Trophoblast cell (in vitro differentiated cells and primary cell): Measurements from ENCODE around the gene SYDE1.

Source experiments
- DNase-seq, 2 donors: peaks; one replicate each; pipeline ENCODE4 v3.0.0-alpha.2; 2016
- H2AFZ ChIP-seq: 2 replicates; pipeline ENCODE4 v1.6.1; 2013; ENCODE audit warnings: low read length, moderate library complexity, mild to moderate bottlenecking; ENCODE audit not compliant: insufficient read depth, poor library complexity
- H2AK5ac ChIP-seq: 2 replicates; pipeline ENCODE4 v1.6.1; 2013; ENCODE audit warnings: mild to moderate bottlenecking, low read length
- H2BK120ac ChIP-seq: 2 replicates; pipeline ENCODE4 v1.6.1; 2013; ENCODE audit warnings: low read length, mild to moderate bottlenecking, moderate library complexity; ENCODE audit not compliant: insufficient read depth, poor library complexity
- H2BK12ac ChIP-seq: 2 replicates; pipeline ENCODE4 v1.6.1; 2013; ENCODE audit warnings: mild to moderate bottlenecking, low read length, moderate library complexity
- H2BK5ac ChIP-seq: 2 replicates; pipeline ENCODE4 v1.6.1; 2013; ENCODE audit warnings: low read length, low read depth, moderate library complexity, mild to moderate bottlenecking; ENCODE audit not compliant: poor library complexity
- H3K14ac ChIP-seq: 2 replicates; pipeline ENCODE4 v1.6.1; 2013; ENCODE audit warnings: mild to moderate bottlenecking, low read length
- H3K18ac ChIP-seq: 2 replicates; pipeline ENCODE4 v1.6.1; 2013; ENCODE audit warnings: mild to moderate bottlenecking, low read length
- H3K23ac ChIP-seq: 2 replicates; pipeline ENCODE4 v1.6.1; 2013; ENCODE audit warnings: low read length
- H3K27ac ChIP-seq: 2 replicates; pipeline ENCODE4 v1.5.1; 2013; ENCODE audit warnings: low read depth, mild to moderate bottlenecking, inconsistent platforms, low read length, moderate library complexity
- H3K27me3 ChIP-seq: 2 replicates; pipeline ENCODE4 v1.6.1; 2013; ENCODE audit warnings: inconsistent platforms, mild to moderate bottlenecking, low read length, moderate library complexity; ENCODE audit not compliant: insufficient read depth
- H3K36me3 ChIP-seq, 2 experiments: 1 replicate in 1 of 2; 2 replicates in 1 of 2; pipeline ENCODE4 v1.6.1; 2013; ENCODE audit warnings: low read length in 2 of 2, mild to moderate bottlenecking in 2 of 2, moderate library complexity in 1 of 2; ENCODE audit not compliant: insufficient read depth in 2 of 2, control insufficient read depth in 1 of 2
- H3K4ac ChIP-seq: 2 replicates; pipeline ENCODE4 v1.6.1; 2013; ENCODE audit warnings: low read depth, mild to moderate bottlenecking, low read length, moderate library complexity
- H3K4me1 ChIP-seq, 2 experiments: 1 replicate in 1 of 2; 2 replicates in 1 of 2; pipeline ENCODE4 v1.6.1; 2013; ENCODE audit warnings: low read length in 2 of 2, mild to moderate bottlenecking in 2 of 2, moderate library complexity in 1 of 2; ENCODE audit not compliant: insufficient read depth in 2 of 2, control insufficient read depth in 1 of 2
- H3K4me2 ChIP-seq: 2 replicates; pipeline ENCODE4 v1.6.1; 2013; ENCODE audit warnings: inconsistent platforms, mild to moderate bottlenecking, low read length, moderate library complexity
- H3K4me3 ChIP-seq: 2 replicates; pipeline ENCODE4 v1.5.1; 2013; ENCODE audit warnings: mild to moderate bottlenecking, low read depth, low read length, inconsistent platforms
- H3K79me1 ChIP-seq: one replicate; pipeline ENCODE4 v1.6.1; 2013; ENCODE audit warnings: low read length
- H3K79me2 ChIP-seq: 2 replicates; pipeline ENCODE4 v1.6.1; 2013; ENCODE audit warnings: low read length, mild to moderate bottlenecking; ENCODE audit not compliant: control insufficient read depth, insufficient read depth, poor library complexity
- H3K9ac ChIP-seq: 2 replicates; pipeline ENCODE4 v1.6.1; 2013; ENCODE audit warnings: mild to moderate bottlenecking, low read length
- H3K9me3 ChIP-seq: 2 replicates; pipeline ENCODE4 v1.6.1; 2013; ENCODE audit warnings: low read depth, mild to moderate bottlenecking, control low read depth, inconsistent platforms, low read length; ENCODE audit not compliant: insufficient read depth
- H4K12ac ChIP-seq: 2 replicates; pipeline ENCODE4 v1.6.1; 2013; ENCODE audit warnings: low read depth, mild to moderate bottlenecking, low read length, moderate library complexity
- H4K8ac ChIP-seq: 2 replicates; pipeline ENCODE4 v1.6.1; 2013; ENCODE audit warnings: low read depth, mild to moderate bottlenecking, low read length, moderate library complexity
- H4K91ac ChIP-seq: one replicate; pipeline ENCODE4 v1.6.1; 2013; ENCODE audit warnings: low read depth, mild to moderate bottlenecking, low read length, moderate library complexity
- WGBS: extraction: QIAGEN DNeasy Blood & Tissue Kit; methylation state at CpG from one replicate; pipeline ENCODE4 v1.1.7; 2013; ENCODE audit warnings: missing lambda C conversion rate; ENCODE audit not compliant: insufficient read length, insufficient coverage; ENCODE audit errors: extremely low coverage; 5-methylcytosine and 5-hydroxymethylcytosine counted together

SYDE1 gene

GRCh38 chr19:15081911-15082310, 25.3 kb upstream of the SYDE1 start, which contains the start of gene OR1I1:
Gene OR1I1, plus strand, starts transcription at chr19:15082211. Its CDS starts 4,855 bp downstream, at chr19:15087066.
- WGBS = no CpG with 5 or more reads among the region's 6 CpGs
- no peaks in the 10 kb centered on the region for H3K79me1 ChIP-seq
- no peaks in the 10 kb centered on the region for H3K9me3 ChIP-seq
- H2AFZ ChIP-seq = no peak within 1 kb of the TSS
- no peak within 1 kb of the TSS for H4K91ac ChIP-seq
- H2BK12ac ChIP-seq = no peak within 1 kb of the TSS
- no peak within 1 kb of the TSS for H3K4me2 ChIP-seq
- H4K12ac ChIP-seq = no peak within 1 kb of the TSS
- no peak within 1 kb of the TSS for H3K18ac ChIP-seq
- H3K36me3 ChIP-seq = no peaks in the 10 kb centered on the region
- no peak within 1 kb of the TSS for H4K8ac ChIP-seq
- no peak within 1 kb of the TSS for H2AK5ac ChIP-seq
- no peak within 1 kb of the TSS for H3K4ac ChIP-seq
- no peak within 1 kb of the TSS for H3K27ac ChIP-seq
- H2BK120ac ChIP-seq = no peak within 1 kb of the TSS
- H3K14ac ChIP-seq = no peak within 1 kb of the TSS
- H2BK5ac ChIP-seq = no peak within 1 kb of the TSS
- H3K4me1 ChIP-seq = no peaks in the 10 kb centered on the region
- H3K23ac ChIP-seq = no peak within 1 kb of the TSS
- DNase-seq = no peak
- no peaks in the 10 kb centered on the region for H3K27me3 ChIP-seq
- no peak within 1 kb of the TSS for H3K9ac ChIP-seq
- no peaks in the 10 kb centered on the region for H3K79me2 ChIP-seq
- no peak within 1 kb of the TSS for H3K4me3 ChIP-seq

- DNase-seq = no peak
- Histone ChIP-seq H2BK12ac (no peak overlapping the region), H2AK5ac (no peak overlapping the region), H4K8ac (no peak overlapping the region), H2BK120ac (no peak overlapping the region), H3K23ac (no peak overlapping the region), H3K14ac (no peak overlapping the region), H3K4ac (no peak overlapping the region), H3K36me3 (no peaks in the 10 kb centered on the region), H4K12ac (no peak overlapping the region), H3K18ac (no peak overlapping the region), H3K9me3 (peaks cover 4% of the 10 kb centered on the region), H3K79me2 (no peaks in the 10 kb centered on the region), H3K4me3 (no peak overlapping the region), H3K79me1 (no peaks in the 10 kb centered on the region), H3K4me2 (no peak overlapping the region), H2AFZ (no peak overlapping the region), H3K4me1 (no peaks in the 10 kb centered on the region), H3K9ac (no peak overlapping the region), H3K27ac (no peak overlapping the region), H4K91ac (no peak overlapping the region), H2BK5ac (no peak overlapping the region), H3K27me3 (no peaks in the 10 kb centered on the region)
- WGBS = no CpG with 5 or more reads among the region's 11 CpGs
These were observed 20.0 kb upstream of the SYDE1 start for GRCh38 chr19:15087182-15087581.

- H2AK5ac ChIP-seq = no peak overlapping the region
- H3K4me2 ChIP-seq = no peak overlapping the region
- H3K4me3 ChIP-seq = no peak overlapping the region
- DNase-seq = peak; percentile 45 to 94
- no peaks in the 10 kb centered on the region for H3K4me1 ChIP-seq
- H4K12ac ChIP-seq = no peak overlapping the region
- H3K27ac ChIP-seq = no peak overlapping the region
- H2BK12ac ChIP-seq = peak overlapping the region; percentile 46
- H3K79me2 ChIP-seq = no peaks in the 10 kb centered on the region
- no peaks in the 10 kb centered on the region for H3K27me3 ChIP-seq
- no peaks in the 10 kb centered on the region for H3K36me3 ChIP-seq
- H3K9me3 ChIP-seq = peaks cover 3% of the 10 kb centered on the region
- peak overlapping the region; percentile 68 for H4K91ac ChIP-seq
- no peak overlapping the region for H3K4ac ChIP-seq
- H4K8ac ChIP-seq = peak overlapping the region; percentile 7
- WGBS = no CpG with 5 or more reads among the region's 13 CpGs
- no peak overlapping the region for H2AFZ ChIP-seq
- no peak overlapping the region for H3K14ac ChIP-seq
- no peak overlapping the region for H2BK5ac ChIP-seq
- H3K9ac ChIP-seq = no peak overlapping the region
- H3K18ac ChIP-seq = no peak overlapping the region
- H3K23ac ChIP-seq = no peak overlapping the region
- H2BK120ac ChIP-seq = peak overlapping the region; percentile 36
- H3K79me1 ChIP-seq = no peaks in the 10 kb centered on the region
These were observed 15.1 kb upstream of the SYDE1 start for GRCh38 chr19:15091918-15092753.

GRCh38 chr19:15093001-15093400, 14.2 kb upstream of the SYDE1 start:
- H4K91ac ChIP-seq = no peak overlapping the region
- H4K8ac ChIP-seq = no peak overlapping the region
- no peak overlapping the region for H3K9ac ChIP-seq
- H2BK5ac ChIP-seq = no peak overlapping the region
- no peak overlapping the region for H2AK5ac ChIP-seq
- no peak overlapping the region for H2AFZ ChIP-seq
- no peak for DNase-seq
- no peak overlapping the region for H3K4me3 ChIP-seq
- no peak overlapping the region for H4K12ac ChIP-seq
- H3K9me3 ChIP-seq = no peaks in the 10 kb centered on the region
- no peaks in the 10 kb centered on the region for H3K27me3 ChIP-seq
- no peaks in the 10 kb centered on the region for H3K4me1 ChIP-seq
- no peak overlapping the region for H3K18ac ChIP-seq
- no peak overlapping the region for H3K4ac ChIP-seq
- H3K36me3 ChIP-seq = no peaks in the 10 kb centered on the region
- no peaks in the 10 kb centered on the region for H3K79me1 ChIP-seq
- no CpG with 5 or more reads among the region's 2 CpGs for WGBS
- H2BK120ac ChIP-seq = no peak overlapping the region
- no peak overlapping the region for H3K4me2 ChIP-seq
- no peak overlapping the region for H2BK12ac ChIP-seq
- H3K27ac ChIP-seq = no peak overlapping the region
- no peak overlapping the region for H3K23ac ChIP-seq
- no peak overlapping the region for H3K14ac ChIP-seq
- no peaks in the 10 kb centered on the region for H3K79me2 ChIP-seq
